IPS DF 4.7 (cell line): ENCODE results near the gene KCNN4.
"Not testable (repeated sequence)": the region's sequence is repeated elsewhere in the genome, so short reads cannot be mapped to it uniquely, and the experiment has no call there.

Source experiments
- DNase-seq: peaks from one replicate; pipeline ENCODE4 v3.0.0-alpha.2; 2013; ENCODE audit warnings: low spot score; ENCODE audit errors: extremely low read depth

The KCNN4 gene

DNA sequence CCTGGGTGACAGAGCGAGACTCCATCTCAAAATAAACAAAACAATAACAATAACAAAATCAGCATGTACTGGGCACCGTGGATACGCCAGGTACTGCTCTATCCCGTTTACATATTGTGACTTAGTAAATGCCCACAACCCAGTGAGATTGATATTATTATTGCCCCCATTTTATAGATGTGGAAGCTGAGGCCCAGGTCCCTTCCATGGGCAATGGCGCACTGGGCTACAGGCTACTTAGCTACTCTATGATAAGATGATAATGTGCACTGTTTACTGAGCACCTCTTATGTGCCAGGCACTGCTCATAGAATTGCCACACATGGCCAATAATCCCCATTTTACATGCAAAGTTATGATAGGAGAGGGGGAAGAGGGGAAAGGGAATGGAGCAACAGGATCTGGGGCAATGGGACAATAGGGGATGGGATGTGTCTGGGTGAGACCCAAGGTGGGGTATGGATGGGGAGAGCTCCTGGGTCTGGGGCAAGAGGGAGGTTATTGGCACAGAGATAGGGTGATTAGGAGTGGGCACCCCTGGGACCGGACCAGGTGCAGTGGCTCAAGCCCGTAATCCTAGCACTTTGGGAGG, 5.4 kb downstream of the KCNN4 start:
- DNase-seq: no peak

DNA sequence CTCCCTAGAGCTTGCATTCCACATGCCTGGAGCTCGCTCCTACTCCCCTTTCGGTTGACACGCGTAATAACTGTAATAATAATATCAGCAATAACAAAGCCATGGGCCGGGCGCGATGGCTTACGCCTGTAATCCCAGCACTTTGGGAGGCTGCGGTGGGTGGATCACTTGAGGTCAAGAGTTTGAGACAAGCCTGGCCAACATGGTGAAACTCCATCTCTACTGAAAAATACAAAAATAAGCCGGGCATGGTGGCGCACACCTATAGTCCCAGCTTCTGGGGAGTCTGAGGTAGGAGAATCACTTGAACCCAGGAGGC, 5.9 kb downstream of the KCNN4 start:
- DNase-seq: not testable (repeated sequence)

DNA sequence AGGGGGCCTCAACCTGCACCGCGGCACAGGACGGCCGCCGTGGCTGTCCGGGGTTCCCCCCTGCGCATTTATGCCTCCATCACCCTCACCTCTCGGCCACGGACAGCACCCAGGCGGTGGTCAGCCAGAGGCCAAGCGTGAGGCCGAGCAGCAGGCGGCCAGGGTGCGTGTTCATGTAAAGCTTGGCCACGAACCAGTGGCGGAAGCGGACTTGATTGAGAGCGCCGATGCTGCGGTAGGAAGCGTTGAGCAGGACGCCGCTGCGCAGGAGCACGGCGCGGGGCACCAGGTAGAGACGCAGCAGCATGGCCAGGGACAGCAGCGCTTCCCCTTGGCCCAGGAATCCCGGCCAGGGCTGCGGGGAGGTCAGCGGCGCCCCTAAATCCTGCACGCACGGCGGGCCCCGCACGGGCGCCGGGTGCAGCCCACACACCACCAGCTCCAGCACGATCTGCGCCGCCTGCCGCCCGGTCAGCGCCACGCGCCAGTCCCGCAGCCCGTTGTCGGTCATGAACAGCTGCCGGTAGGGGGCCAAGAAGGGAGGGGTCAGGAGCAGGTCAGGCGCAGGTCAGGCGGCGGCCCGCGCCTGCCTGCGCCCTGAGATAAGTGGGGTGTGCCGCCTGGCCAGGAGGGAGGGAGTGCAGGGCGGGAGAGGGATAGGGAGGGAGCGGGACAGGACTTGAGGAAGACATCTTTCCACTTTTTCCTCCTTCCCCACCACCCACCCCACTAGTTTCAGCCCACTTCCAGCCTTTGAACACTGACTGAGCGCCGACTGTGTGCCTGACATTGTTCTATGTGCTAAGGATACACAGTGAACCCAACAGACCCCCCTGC, 6.5 kb downstream of the KCNN4 start:
- DNase-seq: no peak

DNA sequence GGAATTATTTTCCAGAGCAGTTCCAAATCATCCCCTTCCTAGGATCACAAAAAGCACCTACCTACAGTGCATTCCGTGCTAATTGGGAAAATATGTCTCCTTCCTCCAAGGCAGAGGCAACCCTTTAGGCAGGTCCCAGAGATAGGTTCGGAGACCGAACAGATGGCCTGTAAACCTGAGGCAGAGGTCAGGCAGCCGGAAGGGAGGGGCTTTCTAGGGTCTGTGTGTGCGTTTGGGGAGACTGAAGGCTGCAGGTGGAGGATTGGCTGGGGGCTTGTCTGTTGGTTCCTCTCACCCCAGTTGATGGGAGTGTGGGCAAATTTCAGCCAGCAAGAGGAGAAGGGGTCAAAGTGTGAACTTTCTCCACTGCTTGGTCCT, 7.1 kb downstream of the KCNN4 start:
- no peak for DNase-seq

DNA sequence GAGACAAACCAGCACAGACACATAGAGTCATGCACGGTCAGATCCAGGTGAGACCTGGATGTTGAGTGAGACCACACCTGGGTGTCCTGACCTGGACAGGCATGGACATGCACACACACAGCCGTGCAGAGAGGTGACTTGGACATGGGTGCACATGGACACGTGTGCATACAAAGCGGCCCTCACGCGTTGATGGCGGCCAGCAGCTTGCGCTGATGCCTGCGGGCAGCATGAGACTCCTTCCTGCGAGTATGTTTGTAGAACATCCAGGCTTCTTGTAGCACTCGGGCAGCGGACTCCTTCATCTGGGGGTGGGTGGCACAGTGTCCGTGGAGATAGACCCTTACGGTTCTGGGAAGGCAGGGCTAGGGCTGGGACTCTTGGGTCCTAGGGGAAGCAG, 11.5 kb downstream of the KCNN4 start:
- no peak for DNase-seq

DNA sequence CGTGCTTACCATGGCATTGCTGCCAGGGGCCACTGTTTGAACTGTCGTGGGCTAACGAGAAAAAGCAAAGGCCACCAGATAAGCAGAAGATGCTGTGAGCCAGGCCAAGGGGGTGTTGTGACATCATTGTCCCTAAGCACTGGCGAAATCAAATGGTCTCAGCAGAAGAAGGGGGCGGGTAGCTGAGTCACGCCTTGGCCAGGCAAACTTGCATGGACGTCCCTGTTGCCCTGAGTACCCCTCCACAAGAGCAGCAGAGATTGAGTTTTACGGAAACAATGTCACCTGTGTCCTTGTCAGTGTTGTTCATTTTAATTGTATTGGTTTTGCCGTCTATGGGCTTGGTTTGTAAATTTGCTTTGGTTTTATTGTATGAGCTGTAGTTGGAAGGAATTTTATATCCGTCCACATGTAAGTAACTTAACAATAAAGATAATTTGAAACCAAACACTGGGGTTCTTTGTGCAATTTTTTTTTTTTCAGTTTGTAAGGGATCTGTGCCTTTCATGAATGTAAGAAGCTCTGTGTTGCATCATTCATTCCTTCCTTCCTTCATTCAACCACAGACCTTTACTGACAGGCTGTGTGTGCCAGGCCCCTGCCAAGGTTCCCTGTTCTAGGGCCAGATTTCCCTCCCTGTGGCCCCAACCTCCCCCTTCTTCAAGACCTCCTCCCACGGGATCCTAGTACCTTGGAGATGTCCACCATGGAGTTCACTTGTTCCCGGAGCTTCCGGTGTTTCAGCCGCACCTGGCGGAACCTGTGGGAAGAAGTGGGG, 12.3 kb downstream of the KCNN4 start:
- no peak for DNase-seq

DNA sequence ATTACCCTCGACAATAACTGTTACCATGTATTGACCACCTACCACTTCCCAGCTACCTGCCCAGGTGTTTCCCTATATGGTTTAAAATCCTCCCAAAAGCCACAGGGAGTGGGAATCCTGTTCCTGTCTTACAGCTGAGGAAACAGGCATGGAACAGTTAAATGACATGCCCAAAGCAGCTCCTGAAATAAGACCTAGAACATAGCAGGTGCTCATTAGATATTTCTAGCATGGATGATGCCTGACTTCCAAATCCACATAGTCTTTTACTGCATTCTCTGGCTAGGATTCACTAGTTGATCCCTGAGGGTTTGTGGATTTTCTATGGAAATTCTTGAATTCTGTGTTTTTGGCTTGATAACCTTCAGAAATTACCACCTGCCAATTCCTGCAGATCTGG, 13.0 kb downstream of the KCNN4 start:
- no peak for DNase-seq

DNA sequence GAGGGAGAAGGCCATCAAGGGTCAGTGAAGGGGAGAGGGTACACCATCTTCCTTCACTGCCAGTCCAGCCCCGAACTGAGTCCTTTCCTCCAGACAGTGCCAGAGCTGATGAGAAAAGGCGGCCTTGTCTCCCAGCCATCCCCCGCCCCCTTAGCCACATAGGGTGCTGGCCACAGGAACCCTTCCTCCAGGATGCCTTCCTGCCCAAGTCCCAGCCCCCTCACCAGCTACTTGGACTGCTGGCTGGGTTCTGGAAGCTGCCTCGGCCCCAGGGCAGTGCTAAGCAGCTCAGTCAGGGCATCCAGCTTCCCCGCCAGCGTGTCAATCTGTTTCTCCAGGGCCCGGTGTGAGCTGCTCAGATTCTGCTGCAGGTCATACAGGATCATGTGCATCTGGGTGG, 13.5 kb downstream of the KCNN4 start:
- no peak for DNase-seq

DNA sequence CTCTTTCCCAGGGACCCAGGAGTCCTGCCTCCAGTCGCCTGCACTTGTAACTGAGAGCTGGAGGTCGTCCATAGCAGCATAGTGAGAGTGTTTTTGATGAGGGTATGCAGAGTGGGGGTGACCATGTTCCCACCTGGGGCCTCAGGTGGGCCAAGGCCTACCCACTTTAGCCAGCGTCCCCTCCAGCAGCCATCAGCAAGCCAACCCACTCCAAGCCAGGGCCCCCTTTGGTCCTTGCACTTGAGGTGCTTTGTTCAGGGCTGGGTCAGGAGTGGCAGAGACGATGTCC, 14.1 kb downstream of the KCNN4 start:
- no peak for DNase-seq

DNA sequence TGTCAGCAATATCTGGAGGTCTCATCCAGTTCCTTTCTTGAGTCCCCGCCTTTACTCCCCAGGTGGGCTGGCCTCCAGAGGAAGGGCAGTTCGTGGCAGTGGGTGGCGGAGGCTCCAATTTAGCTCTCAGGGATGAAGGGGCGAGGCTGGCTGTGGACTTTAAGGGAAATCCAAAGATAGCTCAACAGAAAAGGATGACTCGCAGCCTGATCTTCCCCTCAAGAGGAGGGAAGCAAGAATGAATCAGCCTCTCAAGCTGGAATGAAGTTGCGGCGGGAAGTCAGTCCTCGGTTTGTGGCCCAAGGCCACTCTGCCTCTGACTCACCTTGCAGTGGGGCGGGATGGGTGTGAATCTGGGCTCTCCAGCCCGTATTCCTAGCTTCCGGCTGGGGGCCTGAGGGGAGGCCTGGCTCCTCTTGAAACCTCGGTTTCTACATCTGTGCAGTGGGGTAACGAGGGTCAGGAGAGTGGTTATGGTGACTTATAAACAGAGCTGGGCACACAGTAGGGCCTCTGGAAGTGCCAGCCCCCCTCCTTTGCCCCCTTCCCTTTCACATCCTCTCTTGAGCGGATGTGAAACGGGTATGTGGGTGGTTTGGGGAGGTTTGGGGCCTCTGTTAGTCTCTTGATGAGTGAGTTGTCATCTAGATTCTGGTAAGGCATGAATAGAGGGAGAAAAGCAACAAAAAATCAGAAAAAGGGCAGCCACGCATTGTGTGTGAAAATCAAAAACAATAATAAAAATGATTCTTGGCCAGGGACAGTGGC, 15.5 kb downstream of the KCNN4 start:
- DNase-seq: no peak

DNA sequence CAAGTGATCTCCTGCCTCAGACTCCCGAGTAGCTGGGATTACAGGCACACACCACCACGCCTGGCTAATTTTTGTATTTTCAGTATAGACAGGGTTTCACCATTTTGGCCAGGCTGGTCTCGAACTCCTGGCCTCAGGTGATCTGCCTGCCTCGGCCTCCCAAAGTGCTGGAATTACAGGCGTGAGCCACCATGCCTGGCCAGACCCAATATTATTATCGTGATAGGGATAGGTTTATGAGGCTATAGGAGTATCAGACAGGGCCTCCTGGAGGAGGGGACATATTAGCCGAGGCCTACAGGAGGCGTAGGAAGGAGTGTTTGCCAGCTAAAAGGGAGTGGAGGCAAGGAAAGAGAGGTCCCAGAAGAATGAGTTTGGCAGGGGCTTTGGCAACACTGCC, 16.1 kb downstream of the KCNN4 start:
- not testable (repeated sequence) for DNase-seq

DNA sequence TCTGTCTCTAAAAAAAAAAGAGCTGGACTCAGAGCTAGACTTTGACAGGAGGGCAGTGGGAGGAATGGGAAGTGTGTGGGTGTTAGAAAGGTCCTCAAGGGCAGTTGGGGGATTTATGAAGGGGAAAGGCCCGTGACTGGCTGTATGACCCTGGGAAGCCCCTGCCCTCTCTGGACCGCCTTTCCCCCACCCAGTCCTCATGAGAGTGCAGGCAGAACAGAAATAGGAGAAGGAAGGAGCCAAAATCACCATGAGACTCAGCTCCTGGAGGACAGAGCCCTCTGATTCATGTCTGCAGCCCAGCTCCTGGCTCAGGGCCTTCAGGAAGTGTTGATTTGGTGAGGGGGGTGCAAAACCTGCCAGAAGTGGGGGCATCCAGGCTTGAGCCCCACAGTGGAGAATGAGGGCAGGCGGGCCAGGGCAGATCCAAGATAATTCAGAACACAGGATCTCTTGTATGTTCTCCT, 17.3 kb downstream of the KCNN4 start:
- DNase-seq: no peak

DNA sequence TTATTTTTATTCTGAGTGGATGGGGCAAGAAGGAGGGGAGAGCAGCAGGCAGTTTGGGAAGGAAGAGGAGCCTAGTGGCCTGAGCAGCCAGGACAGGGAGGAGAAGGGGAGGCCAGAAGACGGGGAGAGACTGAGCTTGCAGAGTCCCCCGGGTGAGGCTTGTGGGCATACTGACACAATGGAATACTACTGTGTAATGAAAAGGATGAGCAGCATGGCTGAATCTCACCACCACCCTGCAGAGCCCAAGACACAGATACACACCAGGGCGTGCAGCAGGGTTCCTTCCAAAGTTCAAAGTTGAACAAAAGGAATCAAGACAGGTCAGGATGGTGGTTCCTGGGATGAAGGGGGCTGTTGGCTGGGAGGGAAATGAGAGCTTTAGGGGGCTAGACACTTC, 18.0 kb downstream of the KCNN4 start:
- DNase-seq: no peak

DNA sequence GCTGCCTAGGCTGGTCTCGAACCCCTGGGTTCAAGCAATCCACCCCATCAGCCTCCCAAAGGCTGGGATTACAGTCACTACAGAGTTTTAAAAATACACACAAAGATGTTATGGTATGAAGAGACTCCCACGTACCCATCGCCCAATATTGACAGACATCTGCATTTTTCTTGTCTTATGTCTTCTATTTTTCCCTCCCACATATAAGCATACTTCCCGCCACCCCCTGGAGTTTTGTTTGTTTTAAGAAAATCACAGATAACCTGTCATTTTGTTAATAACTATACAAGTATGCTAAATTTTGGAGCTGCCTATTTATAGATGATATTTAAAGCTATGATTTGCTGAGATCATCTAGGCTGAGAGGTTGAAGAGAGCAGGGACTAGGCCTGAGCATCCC, 19.8 kb downstream of the KCNN4 start:
- DNase-seq: no peak

DNA sequence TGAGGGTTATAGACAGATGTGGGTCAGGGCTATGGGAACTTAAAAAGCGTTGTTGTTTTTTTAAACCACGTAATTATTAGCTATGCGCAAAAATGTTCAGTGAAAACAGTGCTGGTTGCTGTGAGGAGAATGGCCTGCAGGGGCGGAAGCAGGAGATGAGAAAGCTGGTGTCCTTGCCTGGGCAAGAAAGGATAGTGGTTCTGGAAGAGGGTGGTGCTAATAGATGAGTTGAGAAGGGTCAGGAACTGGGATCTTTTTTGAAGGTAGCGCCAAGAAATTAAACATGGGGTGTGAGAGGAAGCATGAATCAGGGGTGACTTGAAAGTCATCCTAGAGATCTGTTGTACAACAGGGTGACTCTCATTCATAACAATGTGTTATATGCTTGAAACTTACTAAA, 21.3 kb downstream of the KCNN4 start:
- DNase-seq: no peak

DNA sequence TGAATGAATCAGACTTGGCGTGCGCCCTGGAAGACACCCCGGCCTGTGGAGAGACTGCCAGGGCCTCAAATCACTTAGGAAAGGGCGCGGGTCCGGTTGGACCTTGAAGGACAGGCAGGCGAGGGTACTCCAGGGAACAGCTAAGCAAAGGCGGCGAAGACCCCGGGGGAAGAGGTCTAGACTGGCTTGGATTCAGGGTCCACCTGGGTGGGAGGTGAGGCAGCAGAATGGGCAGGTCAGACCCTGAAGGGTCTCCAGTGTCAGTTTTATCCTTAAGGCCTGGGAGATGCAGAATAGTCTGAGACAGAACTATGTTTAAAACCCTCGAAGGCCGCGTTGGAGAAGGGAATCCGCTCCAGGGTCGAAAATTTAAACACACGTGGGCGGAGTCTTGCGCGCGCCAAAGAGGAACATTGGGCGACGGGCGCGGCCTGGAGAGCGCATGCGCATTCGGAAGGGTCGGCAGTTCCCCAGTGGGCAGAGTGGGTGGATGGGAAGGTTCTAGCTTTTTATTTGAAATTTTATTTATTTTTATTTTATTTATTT, 25.4 kb downstream of the KCNN4 start:
- DNase-seq: no peak

DNA sequence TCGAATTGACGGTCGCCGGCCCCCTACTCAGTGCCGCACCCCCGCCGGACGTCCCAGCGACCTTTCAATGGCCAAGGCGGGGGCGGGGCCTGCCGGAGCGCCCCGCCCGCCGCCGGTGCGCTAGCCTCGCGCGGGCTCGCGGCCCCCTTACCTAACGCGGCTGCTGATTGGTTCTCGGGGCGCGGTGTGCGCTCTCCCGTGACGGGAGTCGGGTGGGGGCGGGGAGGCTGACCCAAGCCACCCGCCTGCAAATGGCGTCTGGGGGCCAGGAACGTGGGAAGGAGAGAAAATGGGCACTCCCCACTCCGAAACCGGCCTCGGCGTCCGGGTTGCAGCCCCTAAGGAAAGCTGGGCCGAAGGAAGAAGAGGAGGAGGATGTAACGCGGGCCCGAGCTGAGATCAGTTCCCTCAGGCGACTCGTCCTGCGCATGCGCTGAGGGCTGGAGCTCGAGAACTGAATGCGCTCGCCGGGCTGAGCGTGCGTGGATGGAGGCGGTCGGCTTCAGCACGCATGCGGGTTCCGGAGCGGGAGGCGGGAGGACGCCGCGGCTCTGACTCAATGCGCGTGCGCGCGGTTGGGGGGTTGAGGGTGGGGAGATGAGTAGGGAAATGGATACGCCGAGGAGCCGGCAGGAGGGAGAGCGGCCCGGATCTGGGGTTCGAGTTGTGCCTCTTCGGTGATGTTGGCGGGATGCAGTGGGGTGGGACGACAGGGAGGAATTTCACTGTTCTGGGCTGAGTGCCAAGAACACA, 26.1 kb downstream of the KCNN4 start, which contains the start of gene SMG9:
Gene SMG9, minus strand, starts transcription at position 460 of the 753 bp plus-strand sequence. CDS start 4,221 bp downstream, outside the sequence.
- peak; percentile 68 for DNase-seq

DNA sequence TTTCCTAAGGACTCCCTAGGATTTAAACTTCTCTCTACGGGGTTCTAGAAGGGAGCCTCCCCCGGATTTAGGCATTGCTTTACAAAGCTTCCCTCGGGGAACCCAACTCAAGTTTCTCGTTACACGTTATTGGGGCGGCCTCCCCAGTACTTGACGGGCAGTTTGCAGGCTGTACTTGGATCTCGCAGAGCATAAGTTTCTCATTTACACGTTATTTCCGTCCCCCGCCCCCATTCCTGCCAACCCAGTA, 26.6 kb downstream of the KCNN4 start:
- DNase-seq: no peak

DNA sequence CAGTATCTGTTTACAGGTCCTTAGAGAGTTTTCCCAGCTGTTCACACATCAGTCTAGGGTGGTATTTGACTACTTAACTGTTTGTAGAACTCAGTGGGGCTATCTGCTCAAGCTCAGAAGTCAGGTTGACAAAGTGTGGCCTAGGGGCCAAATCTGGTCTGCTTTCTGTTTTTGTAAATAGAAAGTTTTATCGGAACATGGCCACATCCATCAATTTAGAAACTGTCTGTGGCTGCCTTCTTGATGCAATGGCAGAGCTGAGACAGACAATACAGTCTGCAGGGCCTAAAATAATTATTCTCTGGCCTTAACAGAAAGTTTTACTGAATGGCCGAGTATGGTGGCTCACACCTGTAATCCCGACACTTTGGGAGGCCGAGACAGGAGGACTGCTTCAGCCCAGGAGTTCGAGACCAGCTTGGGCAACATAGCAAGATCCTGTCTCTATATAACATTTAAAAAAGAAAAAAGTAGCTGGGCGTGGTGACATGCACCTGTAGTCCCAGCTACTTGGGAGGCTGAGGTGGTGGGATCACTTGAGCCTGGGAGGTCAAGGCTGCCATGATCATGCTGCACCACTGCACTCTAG, 28.4 kb downstream of the KCNN4 start:
- DNase-seq: no peak

DNA sequence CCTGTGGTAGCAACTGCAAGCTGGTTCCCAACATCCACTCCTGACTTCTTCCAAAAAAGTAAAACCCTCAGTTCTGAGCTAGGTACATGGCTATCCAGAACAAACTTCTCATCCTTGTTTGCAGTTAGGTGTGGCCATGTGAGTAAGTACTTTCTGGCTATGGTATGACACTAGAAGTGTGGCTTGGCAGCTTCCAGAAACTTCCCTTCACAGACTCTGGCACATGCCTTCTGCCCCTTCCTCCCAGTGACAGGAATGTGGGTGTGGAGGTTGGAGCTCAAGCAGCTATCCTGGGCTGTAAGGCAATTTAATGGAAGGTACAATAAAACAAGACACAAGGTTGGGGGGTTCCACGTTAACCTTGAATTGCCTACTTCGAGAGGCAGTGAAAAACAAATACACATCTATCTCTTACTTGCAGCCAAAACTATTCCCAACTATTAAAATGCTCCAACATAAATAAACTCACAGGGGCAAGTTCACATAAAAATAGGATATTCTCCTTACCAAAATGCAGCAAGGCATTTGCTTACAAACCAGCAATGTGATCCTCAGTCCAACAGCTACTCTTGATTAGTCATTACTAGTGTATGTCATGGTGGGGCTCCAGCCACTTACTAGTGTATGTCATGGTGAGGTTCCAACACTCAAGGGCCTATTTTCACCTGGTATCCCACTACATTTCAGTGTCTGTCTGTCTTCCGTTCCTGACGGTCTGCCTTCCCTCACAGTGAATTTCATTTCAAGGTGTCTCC, 29.1 kb downstream of the KCNN4 start:
- no peak for DNase-seq
